Cerebellar nuclear complex (tissue), 1 donor: ENCODE measurements around the gene PRDM2.
"Not testable (repeated sequence)": the region's sequence is repeated elsewhere in the genome, so short reads cannot be mapped to it uniquely, and the experiment has no call there.

Experiments used
- DNase-seq, 2 experiments: peaks; one replicate each; lab custom pipeline; 2025; lab: John Stamatoyannopoulos, UW

PRDM2 gene

DNA sequence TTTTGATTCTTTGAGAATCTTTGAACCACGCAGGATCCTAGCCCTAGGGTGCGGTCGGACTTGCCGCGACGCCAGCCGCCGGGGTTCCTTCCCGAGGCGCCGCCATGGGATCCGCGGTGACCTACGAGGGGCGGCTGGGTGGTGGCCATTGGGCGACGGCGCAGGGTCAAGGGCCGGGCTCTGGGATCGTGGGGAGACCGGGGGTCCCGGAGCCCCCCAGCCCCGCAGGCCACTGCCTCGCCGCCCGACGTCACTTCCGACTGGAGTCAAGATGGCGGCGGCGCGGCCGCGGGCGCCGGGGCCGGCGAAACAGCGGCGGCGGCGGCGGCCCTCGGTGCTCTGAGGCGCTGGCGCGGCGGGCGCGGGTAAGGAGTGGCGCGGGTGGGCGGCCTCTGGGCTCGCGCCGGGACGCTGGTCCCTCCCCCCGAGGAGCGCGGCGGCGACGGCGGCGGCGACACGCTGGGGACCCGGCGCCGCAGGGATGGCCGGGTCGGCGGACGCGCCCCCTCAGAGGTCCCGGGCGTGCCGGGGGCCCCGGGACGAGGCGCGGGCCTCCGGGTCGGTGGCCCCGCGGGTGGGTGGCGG lies at the start of gene PRDM2:
TSS of gene PRDM2 (plus strand) at position 253 of the 585 bp plus-strand sequence. CDS start 15,418 bp downstream, outside the sequence.
- DNase-seq = no peak

DNA sequence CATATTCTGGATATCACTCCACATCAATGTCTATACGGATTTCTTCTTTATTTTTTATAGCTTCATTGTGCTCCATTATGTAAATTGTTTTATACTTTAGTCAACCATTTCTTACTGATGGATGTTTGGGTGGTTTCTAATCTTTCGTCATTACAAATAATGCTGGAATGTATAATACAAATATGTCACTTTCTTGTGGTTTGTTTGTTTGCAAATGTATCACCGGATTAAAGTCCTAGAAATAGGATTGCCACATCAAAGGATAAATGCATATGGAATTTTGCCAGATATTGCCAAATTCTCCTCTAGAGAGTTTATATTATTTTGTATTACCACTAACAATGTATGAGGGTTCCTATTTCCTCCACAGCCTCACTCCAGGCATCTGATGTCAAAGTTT lies 48.7 kb upstream of the PRDM2 start:
- DNase-seq = no peak

GRCh38 chr1:13652238-13652637 lies 47.8 kb upstream of the PRDM2 start:
- no peak for DNase-seq

DNA sequence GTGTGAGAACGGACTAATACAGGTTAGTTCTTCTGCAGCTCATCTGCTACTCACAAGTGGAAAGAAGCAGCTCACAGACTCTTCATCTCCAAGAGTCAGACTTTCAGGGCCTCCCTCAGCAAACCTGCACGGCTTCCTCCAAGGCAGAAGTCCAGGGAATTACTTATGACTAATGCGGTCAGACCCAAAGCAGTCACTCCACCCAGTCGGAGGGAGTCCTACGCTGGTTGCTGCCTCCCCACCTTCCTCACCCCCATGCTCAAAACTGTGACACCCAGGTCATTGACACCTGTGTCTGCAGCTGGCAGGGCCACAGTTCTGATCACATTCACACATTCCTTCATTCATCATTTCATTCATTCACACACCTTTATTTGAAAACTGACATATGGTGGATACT lies 38.4 kb upstream of the PRDM2 start:
- DNase-seq = no peak

- DNase-seq = no peak
Measured at GRCh38 chr1:13662493-13662892, 37.5 kb upstream of the PRDM2 start.

DNA sequence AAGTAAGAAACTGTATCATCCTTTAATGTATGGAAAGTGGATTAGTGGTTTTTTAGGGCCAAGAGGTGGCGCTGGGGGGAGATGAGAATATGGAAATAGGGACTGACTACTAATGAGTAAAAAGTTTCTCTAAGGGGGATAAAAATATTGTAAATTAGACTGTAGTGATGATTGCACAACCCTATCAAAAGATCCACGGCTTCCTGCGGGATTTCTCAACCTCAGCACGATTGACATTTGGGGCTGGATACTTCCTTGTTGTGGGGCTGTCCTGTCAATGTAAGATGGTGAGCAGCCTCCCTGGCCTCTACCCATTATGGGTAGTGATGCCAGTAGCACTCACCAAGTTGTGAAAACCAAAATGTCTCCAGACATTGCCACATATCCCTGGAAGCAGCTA lies 36.0 kb upstream of the PRDM2 start:
- DNase-seq = no peak

DNA sequence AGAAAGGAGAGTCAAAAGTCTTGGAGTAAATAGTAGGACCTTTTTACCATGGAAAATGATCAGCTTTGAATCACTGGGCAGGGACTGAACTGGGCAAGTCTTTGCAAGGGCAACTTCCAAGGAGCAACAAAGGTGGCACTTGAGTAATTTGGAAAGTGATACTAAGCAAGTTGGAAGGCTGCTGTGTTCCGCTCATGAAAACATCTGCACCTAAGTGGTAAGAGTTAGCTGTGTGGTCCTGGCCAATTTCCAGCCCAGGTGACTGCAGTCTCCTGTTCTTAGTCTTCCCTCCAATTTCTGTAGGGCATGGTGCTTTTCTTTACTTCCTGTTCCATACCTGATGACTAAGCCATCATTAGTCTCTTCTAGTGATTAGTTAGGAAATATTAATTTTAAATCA lies 35.5 kb upstream of the PRDM2 start:
- DNase-seq = no peak

DNA sequence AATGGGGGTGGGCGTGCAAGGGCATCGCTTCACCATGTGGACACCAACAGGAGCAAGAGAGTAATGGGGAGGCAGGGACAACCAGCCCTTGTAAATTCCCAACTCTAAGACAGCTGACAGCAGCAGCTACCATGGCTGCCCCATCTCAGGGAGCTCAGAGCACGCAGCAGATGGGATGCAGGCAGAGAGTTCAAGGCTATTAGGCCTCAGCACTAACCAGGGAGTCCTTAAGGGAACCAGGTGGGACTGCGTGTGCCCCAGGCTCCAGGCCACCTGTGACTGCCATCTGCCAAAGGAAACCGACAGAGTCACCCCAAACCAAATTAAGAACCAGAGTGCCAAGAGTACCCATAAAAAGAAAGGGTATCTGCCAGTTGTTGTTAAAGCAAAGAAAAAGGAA lies 33.7 kb upstream of the PRDM2 start:
- DNase-seq = no peak

- no peak for DNase-seq
Measured at GRCh38 chr1:13667691-13668090, 32.3 kb upstream of the PRDM2 start.

DNA sequence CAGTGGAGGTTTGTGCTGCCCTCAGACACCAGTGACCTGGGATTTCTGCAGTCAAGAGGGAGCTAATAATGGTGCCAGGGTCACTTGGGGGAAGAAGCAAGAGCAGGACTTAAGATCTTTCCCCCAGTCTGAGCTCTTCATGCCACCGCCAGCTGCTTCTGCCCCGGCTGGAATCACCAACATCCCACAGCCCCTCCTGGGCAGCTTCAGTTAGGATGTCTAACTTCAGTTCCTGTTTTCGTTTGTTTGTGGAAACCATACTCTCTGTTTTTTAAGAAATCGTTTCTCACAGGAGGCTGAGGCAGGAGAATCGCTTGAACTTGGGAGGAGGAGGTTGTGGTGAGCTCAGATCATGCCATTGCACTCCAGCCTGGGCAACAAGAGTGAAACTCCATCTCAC lies 25.6 kb upstream of the PRDM2 start:
- DNase-seq = no peak

- no peak for DNase-seq
Measured at GRCh38 chr1:13675151-13675651, 24.8 kb upstream of the PRDM2 start.

GRCh38 chr1:13677896-13678295 lies 22.1 kb upstream of the PRDM2 start:
- DNase-seq = no peak

- no peak for DNase-seq
Measured at GRCh38 chr1:13679651-13680050, 20.3 kb upstream of the PRDM2 start.

DNA sequence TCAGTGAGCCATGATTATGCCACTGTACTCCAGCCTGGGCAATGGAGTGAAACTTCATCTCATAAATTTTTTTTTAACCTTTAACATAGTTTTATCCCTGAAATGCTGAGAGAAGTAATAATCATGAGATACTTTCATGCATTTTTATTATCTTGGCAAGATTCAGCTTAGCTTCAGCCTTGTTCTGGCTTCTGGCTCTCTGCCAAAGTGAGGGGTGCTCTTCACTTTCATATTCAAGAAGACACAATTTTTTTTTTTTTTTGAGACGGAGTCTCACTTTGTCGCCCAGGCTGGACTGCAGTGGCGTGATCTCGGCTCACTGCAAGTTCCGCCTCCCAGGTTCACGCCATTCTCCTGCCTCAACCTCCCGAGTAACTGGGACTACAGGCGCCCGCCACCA lies 19.4 kb upstream of the PRDM2 start:
- DNase-seq = not testable (repeated sequence)

DNA sequence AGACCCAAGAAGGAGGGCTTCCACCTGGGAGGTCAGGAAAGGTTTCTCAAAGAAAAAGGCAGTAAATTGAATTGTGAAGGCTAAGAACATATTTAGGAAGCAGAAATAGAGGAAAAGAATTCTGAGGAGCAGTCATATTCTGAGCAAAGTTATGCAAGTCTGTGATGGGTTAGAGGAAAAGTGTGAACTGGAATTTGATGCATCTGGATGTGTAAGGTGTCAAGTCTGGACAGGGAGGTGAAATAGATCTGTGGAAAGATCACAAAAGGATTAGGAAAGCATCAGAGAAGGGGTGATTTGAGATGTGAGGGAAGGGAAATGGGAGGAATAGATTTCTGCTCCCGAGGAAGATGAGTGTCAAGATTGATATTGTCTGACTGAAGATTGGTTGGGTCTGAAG lies 18.1 kb upstream of the PRDM2 start:
- no peak for DNase-seq

DNA sequence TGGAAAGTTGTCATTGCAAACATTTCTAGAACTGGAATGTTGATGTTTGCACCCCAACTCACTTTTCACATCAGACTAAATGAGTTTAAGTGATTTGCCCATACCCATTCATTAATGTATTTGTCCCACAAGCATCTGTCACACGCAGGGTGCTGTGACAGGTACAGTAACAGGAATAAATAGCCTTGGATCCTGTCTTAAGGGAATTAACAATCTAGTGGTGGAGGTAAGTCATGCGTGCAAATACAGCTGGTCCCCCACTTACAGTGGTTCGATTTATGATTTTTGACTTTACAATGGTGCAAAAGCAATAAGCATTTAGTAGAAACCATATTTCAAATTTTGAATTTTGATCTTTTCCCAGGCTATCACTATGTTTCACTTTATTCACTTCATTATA lies 17.5 kb upstream of the PRDM2 start:
- no peak for DNase-seq

DNA sequence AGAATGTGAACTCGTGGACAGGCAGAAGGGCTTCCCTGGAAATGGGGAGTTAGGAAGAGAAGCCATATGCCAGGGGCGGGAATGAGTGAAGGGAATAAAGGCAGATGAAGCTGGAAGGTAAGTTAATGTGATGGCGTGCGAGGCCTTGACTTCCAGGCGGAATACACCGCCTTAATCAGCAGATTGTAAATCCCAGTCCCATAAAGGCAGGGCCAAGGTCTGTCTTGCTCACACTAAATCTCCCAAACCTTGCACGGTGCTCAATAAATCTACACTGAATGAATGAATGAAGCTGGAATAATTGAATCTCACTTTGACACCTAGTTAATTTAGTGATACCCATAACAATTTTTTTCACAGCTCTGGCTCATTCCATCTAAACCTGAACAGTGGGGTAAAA lies 16.8 kb upstream of the PRDM2 start:
- DNase-seq = no peak

- DNase-seq = no peak
Measured at GRCh38 chr1:13687151-13687715, 12.8 kb upstream of the PRDM2 start.

DNA sequence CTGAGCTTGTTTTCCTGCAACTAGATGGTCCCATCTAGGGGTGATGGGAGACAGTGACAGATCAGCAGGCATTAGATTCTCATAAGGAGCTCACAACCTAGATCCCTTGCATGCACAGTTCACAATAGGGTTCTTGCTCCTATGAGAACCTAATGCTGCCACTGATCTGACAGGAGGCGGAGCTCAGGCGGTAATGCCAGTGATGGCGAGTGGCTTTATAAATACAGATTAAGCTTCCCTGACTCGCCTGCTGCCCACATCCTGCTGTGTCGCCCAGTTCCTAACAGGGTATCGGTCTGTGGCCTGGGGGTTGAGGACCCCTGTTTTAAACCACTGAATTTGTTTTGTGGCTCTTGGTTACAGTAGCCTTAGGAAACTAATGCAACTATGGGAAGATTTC lies 6.9 kb upstream of the PRDM2 start:
- not testable (repeated sequence) for DNase-seq

- no peak for DNase-seq
Measured at GRCh38 chr1:13694886-13695684, 4.9 kb upstream of the PRDM2 start.

DNA sequence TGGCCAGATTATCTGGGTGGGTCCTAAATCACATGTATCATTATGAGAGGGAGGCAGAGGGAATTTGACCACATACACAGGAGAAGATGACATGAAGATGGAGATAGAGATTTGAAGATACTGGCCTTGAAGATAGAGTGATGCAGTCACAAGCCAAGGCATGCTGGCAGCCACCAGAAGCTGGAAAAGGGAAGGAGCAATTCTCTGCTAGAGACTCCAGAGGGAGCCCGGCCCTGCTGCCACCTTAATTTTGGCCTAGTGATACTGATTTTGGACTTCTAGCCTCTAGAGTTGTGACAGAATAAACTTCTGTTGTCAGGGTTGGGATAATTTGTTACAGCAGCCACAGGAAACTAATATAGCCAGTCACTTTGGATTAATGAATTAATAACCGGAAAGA lies 2.2 kb upstream of the PRDM2 start:
- DNase-seq = no peak

- no peak for DNase-seq
Measured at GRCh38 chr1:13699510-13699909, 478 bp upstream of the PRDM2 start.

GRCh38 chr1:13700521-13701270 lies 708 bp downstream of the PRDM2 start:
- no peak for DNase-seq
